NCI-H526 treated with DMSO at 0.1 percent for 48 hours (cell line): ENCODE results near the gene DIO3.

Experiments used
- DNase-seq: peaks from one replicate; lab custom pipeline; 2025; lab: John Stamatoyannopoulos, UW

Gene DIO3

DNA sequence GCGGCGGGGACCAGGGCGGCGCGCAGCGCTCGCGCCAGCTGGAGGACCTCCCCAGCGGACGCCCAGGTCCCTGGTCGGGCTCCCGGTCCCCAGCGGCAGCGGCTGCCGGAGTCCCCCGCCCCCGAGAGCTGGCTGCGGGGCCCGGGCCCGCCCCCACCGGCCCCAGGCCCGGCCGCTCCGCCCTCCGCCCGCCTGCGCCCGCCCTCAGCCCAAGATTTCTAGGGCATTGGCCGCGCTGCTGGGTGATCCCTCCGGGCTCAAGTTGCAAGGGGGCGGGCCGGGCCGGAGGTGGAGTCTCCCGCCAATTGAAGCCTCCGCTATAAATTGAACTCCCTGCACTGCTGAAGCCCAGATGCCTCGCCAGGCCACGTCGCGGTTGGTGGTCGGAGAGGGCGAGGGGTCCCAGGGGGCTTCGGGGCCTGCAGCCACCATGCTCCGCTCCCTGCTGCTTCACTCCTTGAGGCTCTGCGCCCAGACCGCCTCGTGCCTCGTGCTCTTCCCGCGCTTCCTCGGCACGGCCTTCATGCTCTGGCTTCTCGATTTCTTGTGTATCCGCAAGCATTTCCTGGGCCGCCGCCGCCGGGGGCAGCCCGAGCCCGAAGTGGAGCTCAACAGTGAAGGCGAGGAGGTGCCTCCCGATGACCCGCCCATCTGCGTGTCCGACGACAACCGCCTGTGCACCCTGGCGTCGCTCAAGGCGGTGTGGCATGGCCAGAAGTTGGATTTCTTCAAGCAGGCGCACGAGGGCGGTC is at the start of gene DIO3:
Gene DIO3 (plus strand): TSS at position 351 of the 752 bp plus-strand sequence.
- no peak for DNase-seq

DNA sequence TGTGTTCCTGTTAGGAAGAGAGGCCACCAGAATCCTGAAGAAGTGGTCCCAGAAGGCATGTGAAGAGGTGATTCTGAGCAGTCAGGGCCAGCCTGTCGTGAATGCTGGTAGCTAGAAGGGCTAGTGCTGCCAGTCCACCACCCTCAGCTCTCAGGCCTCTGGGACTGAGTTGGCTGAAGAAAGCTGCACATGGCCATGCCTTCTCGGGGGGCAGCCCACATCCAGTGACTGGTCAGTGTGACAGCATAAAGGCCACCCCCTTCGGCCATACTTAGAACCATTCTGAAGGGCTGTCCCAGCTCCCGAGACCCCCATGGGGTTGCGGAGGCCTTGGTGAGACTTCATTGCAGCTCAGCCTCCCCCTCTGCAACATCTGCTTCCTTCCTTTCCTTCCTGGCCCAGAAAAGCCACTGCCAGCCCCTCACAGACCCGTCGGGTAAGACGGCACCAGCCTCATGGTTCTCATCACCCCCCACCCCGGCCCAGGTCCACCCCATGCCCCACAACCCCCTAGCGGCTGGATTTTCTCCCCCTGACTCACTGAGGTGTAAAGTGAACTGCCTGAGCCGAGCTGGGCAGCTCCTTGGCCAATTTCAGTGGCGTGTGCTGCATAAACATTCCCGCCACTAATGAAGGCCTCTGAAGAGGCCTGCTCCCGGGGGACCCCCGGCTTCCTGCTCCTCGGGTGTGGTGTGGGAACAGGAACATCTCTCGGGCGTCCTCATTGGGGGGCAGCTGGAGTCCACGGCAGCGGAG is 49.5 kb upstream of the DIO3 start:
- no peak for DNase-seq

DNA sequence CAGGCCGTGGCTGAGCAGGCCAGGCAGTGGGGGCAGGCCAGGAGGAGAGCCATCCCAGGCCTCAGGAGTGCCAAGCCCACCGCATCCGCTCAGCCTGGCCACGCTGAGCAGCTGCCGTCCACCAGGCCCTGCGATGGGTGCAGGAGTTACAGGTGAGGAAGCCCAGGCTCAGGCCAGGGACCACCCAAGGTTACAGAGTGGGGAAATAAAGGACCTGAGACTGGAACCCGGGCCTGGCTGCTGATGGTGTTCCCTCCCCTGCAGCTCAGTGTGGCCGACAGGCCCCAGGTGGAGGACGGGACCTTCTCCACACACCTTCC is 49.0 kb upstream of the DIO3 start:
- no peak for DNase-seq

DNA sequence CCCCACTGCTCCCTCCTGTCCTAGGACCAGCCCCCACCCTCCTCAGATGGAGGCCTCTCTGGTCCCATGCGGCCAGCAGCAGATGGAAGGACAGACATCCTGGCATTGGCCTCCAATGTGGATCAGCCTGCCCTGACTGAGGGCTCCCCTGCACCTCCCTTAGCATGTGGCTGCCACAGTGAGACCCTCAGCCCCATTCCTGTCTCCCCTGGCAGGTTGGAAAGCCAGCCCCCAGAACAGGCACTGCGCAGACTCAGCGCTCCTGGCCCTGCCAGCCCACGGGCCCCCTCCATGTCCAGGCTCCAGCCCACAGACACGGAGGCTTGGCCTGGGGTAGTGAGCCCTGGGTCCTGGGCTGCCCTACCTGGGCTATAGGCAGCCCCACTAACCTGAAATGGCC is 47.2 kb upstream of the DIO3 start:
- no peak for DNase-seq

DNA sequence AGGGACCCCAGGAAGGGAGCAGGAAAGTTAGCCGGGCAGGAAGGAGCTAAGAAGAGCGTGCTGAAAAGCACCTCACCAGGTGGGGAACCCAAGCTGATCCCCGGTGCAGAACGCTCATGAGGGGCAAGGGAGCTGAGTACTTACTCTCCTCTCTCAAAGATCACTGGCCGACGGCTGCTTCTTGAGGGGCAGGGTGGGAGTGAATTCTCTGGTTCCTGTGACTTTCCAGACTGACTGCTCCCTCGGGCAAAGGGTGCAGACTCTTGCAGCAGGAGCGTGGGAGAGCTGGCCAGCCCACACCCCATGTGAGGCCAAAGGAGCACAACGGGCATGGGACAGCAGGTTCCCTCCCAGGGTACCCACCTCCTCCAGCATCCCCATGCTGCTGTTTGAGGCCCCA is 44.9 kb upstream of the DIO3 start:
- DNase-seq, result no peak

DNA sequence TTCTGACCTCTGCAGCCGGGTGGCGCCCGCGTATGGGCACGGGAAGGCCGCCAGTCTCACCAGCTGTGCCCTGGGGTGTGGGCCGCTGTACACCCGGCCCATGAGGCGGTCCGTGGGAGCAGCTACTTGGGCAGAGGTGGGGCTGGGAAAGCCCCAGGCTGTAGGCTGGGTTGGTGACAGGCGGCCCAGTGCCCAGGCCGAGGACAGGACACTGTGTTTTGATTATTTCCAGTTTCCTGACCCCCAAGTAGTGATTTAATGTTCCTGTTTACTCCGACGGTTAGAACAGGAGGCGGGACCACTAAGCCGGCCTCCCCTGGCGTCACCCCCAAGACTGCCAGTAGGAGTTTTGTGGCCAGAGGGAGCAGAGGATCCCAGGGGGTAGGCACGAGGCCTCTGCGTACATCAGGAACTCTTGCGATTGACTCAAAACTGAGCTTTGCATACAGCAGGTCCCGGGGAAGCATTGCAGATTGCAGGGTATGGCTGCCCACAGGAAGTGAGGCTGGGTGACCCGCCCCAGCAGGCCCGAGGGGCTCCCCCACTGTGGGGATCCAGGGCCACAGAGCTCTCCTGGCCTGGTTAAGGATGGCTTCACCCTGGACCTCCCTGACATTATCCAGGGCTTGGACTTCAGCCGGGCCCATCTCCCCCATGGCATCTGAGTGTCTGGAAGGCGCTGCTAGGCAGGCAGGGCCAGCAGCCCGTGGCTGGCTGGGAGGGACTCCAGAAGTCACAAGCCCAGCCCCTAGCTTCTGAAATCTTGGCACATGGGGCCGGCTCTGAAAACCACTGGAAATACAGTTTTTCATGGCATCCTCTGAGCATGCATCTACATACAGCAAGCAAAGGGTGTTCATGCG is 42.5 kb upstream of the DIO3 start:
- no peak for DNase-seq

DNA sequence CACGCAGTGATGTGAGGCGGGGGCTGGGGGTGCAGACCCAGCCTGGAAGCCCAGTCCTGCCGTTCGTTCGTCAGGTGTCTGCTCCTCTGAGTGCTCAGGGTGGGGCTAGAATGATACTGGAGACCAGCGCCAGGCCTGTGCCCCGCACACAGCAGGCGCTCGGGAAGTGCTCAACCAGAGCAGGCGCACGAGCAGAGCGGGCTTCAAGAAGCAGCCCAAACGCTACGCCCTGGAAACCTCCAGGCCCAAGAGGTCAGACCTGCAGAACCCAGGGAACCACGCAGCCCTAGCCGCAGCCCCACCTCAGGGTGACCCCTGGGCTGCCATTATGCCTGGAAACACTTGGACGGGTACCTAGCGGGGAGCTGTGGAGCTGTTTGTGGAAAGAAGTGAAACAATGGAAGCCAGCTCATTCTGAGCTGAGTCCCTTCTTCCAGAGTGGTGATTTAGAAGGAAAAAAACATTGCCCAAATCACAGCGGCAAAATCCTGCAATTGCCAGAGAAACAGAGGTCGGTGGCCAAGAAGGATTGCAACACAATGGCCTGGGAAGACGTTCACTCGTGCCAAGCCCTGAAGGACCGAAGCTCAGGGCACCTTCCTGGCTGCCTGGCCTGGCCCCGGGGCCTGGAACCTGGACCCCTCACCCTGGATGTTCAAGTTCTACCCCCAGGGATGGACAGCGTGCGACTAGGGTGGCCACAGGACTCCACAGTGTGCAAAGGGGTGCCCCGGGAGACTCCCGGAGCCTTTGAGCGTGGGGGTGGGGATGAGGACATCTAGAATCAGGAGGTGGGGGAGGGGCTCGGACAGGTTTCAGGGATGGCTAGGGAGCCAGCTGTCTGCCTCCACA is 40.4 kb upstream of the DIO3 start:
- no peak for DNase-seq

DNA sequence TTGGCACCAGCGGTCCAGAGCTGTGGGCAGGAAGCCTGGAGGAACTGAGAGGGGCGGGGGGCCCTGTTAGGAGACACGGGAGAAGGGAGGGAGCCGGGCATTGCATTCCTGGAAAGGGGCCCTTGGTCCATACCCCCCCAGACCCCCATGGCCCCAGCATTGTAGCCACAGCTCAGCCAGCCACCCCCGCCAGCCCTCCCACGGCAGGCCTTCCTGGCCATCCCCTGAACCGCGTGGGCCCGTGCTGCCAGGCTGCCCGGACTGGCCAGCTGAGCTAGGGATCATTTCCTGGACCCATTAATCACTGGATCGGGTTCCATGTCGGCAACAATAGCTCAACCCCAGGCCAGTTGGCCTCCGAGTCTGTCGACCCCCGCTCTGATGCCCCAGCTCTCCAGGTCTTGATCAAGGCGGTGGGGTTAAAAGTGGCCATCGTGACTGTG is 39.8 kb upstream of the DIO3 start:
- no peak for DNase-seq

DNA sequence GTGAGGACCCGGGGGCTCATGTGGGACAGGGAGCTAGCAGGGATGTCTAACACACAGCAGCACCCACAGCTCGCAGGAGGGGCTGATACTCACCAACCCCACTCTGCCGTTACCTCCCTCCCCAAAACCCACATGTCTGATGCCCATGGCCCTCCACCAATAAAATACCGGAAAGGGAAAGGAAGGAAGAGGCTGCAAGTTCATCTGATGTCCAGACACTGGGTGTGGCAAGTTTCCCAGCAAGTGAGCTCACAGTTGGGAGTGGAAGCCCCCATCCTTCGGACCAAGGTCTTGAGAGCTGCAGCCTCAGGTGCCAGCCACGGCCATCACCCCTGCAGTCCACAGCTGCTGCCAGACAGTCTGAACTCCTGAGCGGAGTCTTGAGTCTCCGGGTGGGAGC is 39.3 kb upstream of the DIO3 start:
- DNase-seq, result no peak

DNA sequence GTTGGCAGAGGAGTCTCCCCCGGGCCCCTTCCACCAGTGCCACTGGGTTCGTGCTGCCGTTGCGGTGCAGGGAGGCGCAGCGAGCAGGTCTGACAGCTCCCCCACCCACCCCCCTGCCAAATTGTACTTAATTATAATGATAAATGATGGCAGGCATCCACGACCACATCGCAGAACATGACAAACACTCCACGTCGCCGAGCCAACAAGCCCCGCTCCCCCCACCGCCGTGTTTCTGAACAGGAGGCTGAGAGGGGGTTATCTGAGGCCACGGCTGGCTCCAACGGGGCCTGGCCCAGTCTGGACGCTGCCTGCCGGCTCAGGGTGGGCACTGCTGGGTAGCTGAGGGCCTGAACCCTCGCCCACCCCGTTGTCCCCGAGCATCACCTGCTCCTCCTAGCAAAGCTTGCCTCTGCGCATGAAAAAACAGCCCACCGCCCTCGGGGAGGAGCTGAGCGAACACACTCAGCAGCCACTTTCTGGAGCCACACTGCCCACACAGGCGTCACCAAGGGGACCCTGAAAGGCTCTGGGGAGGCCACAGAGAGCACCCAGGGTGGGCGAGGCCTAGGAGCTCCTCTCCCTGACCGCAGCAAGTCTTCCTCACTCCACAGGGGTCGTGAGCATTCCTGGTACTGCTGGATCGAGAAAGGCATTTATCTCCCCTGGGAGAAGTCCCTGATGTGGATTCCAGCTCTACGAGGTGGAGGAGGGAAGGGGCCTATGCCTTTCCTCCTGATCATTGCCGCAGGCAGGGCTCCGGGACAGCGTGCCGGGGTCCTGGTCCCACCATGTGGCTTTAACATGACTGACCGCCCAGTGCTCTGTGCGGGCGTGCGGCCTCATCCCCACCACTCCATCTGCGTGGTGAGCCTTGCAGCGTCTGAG is 35.4 kb upstream of the DIO3 start:
- no peak for DNase-seq

DNA sequence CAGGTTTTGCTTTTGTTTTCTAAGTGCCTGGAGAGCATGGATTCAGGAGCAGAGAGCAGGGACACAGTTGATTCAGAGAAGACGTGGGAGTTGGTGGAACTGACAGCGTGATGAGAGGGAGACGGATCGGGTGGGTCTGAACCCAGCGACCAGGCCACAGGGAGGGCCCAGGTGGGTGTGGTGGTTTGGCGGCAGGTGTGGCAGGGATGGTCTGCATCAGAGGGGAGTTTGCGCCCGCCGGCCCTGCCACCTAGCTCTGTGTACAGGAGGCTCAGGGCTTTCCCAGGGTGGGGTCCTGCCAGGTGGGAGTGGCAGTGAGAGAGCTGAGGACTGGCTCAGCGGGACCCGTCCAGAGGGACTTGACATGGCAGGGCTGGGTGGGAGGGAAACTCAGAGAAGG is 33.3 kb upstream of the DIO3 start:
- no peak for DNase-seq

DNA sequence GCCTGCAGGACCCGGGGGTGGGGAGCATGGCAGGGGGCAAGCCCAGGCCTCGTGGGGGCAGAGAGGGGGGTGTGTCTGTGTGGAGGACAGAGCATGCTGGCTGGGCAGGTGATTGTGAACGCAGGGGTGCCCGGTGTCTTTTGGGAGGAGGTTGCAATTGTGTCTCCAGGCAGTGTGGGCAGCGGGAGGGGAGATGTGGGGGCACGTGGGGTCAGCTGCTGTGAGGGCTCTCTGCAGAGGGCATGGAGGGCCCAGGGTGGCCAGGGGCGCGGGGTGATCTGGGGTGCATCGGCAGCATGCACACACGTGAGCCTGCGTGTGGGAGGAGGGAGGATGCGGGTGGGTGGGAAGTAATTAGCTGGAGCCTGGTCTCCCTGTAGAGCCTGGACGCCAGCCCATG is 32.2 kb upstream of the DIO3 start:
- DNase-seq, result no peak

DNA sequence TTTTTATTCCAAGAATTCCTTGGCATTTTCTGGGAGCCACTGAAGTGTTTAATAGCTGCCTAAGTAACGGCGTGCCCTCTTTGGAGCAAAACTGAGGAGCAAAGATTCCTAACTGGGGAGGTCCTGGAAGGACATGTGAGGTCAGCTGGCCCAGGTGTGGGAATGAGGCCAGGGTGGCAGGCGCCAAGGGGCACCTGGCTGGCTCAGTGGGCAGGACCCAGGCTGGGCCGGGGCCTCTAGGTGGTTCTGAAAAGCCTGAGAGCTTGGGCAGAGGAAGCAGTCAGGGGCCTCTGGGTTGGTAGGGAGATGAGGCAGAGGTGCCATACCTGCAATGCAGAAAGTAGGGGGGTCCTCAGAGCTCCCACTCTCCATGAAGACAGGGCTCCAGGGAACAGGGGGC is 27.1 kb upstream of the DIO3 start:
- DNase-seq, result no peak

DNA sequence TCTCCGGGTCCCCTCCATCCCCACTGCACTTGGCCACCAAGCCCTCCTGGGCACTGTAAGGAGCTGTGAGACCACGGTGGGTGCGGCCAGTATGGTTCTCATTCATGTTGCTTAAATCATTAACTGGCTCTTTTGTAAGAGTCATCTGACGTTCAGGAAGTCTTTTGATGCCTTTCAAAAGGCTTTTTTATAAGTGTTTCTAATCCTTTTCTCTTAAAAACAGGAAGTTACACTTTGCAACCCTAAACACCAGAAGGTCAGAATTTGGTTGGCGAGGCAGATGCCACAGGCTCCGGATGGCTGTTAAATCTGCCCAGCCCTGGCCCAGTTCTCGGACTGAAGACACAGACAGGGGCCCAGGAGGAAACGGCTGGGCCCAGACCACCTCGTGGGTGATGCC is 26.1 kb upstream of the DIO3 start:
- DNase-seq, result no peak

DNA sequence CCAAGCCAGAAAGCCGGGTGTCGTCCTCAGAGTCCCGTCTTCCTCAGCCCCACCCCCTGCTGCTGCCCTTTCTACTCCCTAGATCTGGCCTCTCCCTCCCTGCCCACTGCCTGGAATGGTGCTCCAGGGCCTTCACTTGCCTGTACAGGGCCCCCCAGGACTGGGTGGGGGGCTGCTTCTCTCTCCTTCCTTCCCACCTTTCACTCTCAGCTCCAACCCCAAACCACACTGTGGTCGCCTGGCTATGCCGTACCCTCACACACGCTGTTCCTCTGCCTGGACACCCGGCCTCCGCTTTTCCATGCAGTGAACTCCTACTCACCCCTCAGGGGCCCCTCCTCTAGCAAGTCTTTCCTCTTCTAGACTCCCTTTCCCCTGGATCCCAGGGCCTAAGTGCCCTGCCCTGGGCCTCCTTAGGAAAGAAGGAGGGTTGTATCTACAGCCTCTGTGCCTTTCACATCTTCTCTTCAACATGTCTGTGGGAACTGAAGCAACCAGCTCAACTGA is 25.5 kb upstream of the DIO3 start:
- DNase-seq, result no peak

DNA sequence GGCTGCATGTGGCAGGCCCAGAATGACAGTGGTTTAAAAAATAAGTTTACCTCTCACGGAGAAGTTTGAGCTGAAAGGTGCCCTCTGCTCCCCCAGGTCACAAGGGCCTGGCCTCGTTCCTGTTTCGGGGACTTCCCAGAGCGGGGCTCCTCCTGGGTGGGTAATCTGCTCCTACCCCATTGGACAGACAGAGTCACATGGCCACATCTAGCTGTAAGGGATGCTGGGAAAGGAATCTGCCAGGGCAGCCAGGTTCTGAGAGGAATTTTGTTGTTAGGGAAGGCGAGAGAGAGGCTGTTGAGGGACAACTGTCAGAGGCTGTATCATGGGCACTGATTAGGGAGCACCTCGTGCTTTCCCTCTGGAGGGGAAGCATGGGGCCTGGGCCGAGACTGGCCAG is 24.0 kb upstream of the DIO3 start:
- no peak for DNase-seq

DNA sequence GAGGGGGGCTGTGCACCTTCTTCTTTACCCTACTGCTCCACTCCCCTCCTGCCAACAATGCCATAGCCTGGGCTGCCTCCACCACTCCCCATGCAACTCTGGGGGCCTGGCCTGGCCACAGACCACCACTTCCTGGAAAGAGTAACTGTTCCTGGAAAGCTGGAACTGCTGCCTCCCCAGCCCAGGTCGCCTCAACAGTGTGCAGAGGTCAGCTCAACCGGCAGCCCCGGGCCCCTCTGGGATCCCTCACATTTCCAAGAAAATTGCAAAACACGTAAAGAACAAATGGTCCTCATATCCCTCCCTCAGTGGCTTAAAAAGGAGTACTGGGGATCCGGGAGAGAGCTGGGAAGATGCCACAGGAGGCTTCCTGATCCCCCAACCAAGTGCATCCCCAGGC is 22.4 kb upstream of the DIO3 start:
- no peak for DNase-seq

DNA sequence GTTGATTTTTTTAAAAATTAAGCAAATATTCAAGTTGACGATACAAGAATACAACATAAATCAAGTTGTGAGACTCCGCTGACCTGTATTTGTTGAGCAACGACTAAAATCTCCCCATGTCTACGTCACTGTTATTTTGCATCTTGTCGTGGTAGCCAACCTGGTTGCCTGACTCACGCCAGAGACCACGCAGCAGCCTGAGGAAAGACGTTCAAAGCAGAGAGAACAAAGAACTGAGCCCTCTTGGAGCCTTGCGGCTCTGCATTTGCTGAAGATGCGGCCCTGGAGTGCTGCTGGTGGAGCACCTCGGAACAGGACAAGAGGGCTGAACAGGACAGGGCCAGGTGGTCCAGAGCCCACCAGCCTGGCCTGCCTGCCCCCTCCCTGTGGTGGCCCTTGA is 21.4 kb upstream of the DIO3 start:
- DNase-seq, result no peak

DNA sequence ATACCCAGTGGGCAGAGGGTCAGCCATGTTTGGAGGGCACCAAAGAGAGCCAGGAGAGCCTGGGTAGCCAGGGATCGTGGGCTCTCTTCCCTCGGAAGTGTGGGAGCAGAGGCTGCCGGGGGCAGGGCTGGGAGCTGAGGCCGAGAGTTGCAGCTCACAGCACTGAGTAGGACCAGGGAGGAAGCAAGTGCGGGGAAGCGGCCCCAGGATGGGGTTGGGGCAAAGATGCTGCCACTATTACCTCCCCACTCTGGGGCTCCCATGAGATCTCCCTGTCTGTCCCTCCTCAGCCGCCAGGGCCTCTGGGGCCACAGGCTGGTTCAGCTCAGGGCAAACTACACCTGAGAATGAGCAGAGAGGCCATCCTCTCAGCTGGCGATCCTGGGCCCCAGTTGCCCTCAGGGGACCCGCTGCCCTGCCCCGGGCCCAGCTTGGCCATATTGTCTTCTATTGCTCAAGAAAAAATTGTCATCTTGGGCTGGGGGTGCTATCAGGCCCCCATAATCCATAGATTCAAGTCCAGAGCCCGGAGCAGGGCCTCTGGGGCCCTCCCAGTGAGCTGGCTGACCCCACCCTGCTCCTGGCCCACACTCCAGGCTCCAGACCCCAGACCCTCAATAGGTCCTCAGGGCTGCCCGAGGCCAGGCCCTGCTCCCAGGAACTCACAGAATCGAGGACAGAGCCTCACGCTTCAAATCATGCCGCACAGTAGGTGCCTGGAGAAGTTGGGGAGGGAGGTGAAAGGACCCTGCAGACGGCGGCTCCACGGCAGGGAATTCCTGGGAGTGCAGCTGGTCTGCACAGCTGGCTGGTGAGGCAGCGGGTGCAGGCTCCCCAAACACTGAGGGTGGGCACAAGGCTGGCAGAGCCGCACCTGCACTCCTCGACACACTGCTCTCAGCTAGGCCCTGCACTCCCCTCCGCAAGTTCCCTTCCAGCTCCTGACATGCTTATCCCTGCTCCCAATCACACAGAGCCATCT is 20.5 kb upstream of the DIO3 start:
- no peak for DNase-seq

DNA sequence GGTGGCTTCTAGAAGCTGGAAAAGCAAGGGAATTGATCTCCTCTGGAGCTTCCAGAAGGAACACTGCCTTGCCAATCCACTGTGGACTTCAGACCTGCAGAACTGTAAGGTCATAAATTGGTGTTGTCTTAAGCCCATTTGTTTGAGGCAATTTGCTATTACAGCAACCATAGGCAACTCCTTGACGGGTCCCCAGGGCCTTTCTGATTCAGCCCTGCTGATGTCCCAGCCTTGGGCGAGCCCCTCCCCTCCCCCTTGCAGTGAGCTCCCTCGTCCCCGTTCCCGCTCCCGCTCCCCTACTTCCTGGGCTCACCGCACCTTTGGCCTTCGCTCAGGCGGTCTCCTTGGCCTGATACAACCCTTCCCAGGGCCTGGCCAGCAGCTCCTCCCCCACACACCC is 18.9 kb upstream of the DIO3 start:
- no peak for DNase-seq
